Hepatocyte (in vitro differentiated cells): ENCODE results near the gene FCHSD2.

ENCODE experiments used
- EZH2 ChIP-seq: fragments of 200-600 bp; sonication (generic); IDR thresholded peaks from 2 replicates; pipeline ENCODE4 v1.6.1; 2016; ENCODE audit warnings: antibody characterized with exemption, mild to moderate bottlenecking, borderline replicate concordance
- EZH2phosphoT487 ChIP-seq: fragments of 200-600 bp; sonication (generic); IDR thresholded peaks from one replicate; pipeline ENCODE4 v1.6.1; 2018; ENCODE audit warnings: antibody characterized with exemption, mild to moderate bottlenecking, low read depth, moderate library complexity; ENCODE audit not compliant: unreplicated experiment, severe bottlenecking
- TF ChIP-seq, protein P1 (sequence below): fragments of 200-600 bp; sonication (generic); IDR thresholded peaks from 2 replicates; pipeline ENCODE4 v1.5.1; 2016; ENCODE audit warnings: antibody characterized with exemption, mild to moderate bottlenecking; ENCODE audit not compliant: poor library complexity

DNA sequence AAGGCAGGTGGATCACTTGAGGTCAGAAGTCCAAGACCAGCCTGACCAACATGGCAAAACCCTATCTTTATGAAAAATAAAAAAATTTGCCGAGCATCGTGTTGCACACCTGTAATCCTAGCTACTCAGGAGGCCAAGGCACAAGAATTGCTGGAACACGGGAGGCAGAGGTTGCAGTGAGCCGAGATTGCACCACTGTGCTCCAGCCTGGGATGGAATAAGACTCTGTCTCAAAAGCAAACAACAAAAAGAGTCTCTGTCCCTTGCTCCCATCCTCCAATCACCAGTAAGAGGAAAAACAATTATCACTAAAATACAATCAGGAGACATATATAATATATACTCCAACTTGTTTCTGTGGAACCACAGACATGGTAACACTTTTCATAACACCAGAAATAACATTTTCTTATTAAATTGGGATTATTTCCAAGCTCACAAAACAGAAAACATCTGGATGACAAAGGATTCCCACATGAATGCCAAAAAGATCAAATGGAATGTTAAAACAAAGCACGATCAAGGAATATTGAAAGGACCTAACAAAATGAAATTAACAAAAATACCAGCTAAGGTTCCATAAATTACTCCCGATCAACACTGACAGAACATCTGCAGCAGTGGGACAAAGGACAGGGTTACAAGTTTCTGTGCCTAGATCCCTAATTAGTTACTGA, 15.2 kb downstream of the FCHSD2 start:
- TF ChIP-seq, protein P1, sequence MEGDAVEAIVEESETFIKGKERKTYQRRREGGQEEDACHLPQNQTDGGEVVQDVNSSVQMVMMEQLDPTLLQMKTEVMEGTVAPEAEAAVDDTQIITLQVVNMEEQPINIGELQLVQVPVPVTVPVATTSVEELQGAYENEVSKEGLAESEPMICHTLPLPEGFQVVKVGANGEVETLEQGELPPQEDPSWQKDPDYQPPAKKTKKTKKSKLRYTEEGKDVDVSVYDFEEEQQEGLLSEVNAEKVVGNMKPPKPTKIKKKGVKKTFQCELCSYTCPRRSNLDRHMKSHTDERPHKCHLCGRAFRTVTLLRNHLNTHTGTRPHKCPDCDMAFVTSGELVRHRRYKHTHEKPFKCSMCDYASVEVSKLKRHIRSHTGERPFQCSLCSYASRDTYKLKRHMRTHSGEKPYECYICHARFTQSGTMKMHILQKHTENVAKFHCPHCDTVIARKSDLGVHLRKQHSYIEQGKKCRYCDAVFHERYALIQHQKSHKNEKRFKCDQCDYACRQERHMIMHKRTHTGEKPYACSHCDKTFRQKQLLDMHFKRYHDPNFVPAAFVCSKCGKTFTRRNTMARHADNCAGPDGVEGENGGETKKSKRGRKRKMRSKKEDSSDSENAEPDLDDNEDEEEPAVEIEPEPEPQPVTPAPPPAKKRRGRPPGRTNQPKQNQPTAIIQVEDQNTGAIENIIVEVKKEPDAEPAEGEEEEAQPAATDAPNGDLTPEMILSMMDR: no peak
- TF ChIP-seq EZH2 (no peak), EZH2phosphoT487 (no peak)
